ENCODE measurements around the gene ARL15.

The ARL15 gene

DNA sequence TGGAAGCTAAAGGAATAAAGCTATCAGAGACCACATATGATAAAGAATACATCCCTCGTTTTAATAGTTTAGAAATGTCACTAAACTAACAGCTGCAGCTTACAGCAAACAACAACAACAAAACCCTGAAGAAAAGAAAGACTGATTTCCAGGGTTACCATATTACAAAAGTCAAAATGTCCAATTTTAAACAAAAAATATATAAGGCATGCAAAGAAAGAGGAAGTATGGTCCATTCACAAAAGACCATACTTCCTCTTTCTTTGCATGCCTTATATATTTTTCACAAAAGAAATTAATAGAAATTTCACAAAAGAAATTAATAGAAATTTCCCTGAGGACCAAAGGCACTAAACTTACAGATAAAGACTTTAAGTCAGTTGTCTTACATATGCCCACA, 354.2 kb downstream of the ARL15 start:
- no peak overlapping the region for H3K27ac ChIP-seq
- H3K9me3 ChIP-seq (ENCODE audit: control insufficient read depth, low read length) = peaks cover 3% of the 10 kb centered on the region
- H3K27me3 ChIP-seq (ENCODE audit: control insufficient read depth, insufficient read depth, low read length) = no peaks in the 10 kb centered on the region
- no peak overlapping the region for H3K4me3 ChIP-seq (ENCODE audit: low read depth, low read length)
- H2AFZ ChIP-seq = no peak overlapping the region
- H3K9ac ChIP-seq = no peak overlapping the region
- TF ChIP-seq, protein P1, sequence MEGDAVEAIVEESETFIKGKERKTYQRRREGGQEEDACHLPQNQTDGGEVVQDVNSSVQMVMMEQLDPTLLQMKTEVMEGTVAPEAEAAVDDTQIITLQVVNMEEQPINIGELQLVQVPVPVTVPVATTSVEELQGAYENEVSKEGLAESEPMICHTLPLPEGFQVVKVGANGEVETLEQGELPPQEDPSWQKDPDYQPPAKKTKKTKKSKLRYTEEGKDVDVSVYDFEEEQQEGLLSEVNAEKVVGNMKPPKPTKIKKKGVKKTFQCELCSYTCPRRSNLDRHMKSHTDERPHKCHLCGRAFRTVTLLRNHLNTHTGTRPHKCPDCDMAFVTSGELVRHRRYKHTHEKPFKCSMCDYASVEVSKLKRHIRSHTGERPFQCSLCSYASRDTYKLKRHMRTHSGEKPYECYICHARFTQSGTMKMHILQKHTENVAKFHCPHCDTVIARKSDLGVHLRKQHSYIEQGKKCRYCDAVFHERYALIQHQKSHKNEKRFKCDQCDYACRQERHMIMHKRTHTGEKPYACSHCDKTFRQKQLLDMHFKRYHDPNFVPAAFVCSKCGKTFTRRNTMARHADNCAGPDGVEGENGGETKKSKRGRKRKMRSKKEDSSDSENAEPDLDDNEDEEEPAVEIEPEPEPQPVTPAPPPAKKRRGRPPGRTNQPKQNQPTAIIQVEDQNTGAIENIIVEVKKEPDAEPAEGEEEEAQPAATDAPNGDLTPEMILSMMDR (IDR thresholded peaks at IDR 0.05) = no peak
- H3K36me3 ChIP-seq (ENCODE audit: control insufficient read depth, insufficient read depth, low read length) = no peaks in the 10 kb centered on the region
- no peaks in the 10 kb centered on the region for H3K79me2 ChIP-seq
- no peak overlapping the region for H3K4me2 ChIP-seq (ENCODE audit: low read length)
- H3K4me1 ChIP-seq = no peaks in the 10 kb centered on the region

DNA sequence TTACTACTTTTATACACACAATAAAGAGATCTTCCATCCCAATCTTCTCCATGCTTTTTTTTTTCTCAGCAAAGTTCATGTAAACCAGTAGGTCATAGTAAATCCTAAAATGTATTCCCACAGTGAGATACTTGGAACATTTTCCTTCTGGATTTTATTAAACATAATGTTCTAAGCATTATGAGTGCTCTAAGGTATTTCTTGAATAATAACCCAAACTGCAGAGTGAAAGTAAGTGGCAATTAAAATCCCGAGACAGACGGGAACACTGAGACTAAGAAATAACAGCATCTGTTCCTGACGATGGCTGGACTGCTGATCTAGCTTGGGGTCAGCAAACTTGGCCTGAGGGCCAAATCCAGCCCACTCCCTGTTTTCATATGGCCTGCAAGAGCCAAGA, 359.8 kb downstream of the ARL15 start:
- H3K4me1 ChIP-seq = no peaks in the 10 kb centered on the region
- no peaks in the 10 kb centered on the region for H3K79me2 ChIP-seq
- H3K27ac ChIP-seq = no peak overlapping the region
- no peaks in the 10 kb centered on the region for H3K9me3 ChIP-seq (ENCODE audit: control insufficient read depth, low read length)
- H3K4me2 ChIP-seq (ENCODE audit: low read length) = no peak overlapping the region
- no peak overlapping the region for H3K9ac ChIP-seq
- no peak overlapping the region for H2AFZ ChIP-seq
- no peak overlapping the region for H3K4me3 ChIP-seq (ENCODE audit: low read depth, low read length)
- no peaks in the 10 kb centered on the region for H3K36me3 ChIP-seq (ENCODE audit: control insufficient read depth, insufficient read depth, low read length)
- no peaks in the 10 kb centered on the region for H3K27me3 ChIP-seq (ENCODE audit: control insufficient read depth, insufficient read depth, low read length)
- TF ChIP-seq, protein P1 (IDR thresholded peaks at IDR 0.05) = no peak

DNA sequence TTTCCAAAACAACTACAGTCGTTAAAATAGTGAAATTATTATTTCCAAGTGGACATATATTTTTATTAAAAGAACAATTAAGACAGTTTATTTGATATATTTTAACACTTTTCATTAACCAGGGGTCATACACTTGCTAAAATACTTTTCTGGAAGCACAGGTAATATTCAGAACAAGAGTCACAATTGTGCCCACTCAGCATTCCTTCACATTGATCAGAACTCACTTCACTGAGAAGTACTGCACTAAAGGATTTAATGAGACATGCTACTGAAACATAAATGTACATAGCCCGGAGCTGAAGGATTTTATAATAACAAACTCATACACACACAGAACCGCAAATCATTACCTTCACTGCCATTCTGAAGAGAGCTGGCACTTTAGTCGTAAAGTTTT, 361.8 kb downstream of the ARL15 start:
- Histone ChIP-seq H3K4me2 (ENCODE audit: low read length) (no peak overlapping the region), H3K27ac (no peak overlapping the region), H3K4me1 (no peaks in the 10 kb centered on the region), H3K9me3 (ENCODE audit: control insufficient read depth, low read length) (no peaks in the 10 kb centered on the region), H3K4me3 (ENCODE audit: low read depth, low read length) (no peak overlapping the region), H2AFZ (no peak overlapping the region), H3K36me3 (ENCODE audit: control insufficient read depth, insufficient read depth, low read length) (no peaks in the 10 kb centered on the region), H3K9ac (no peak overlapping the region), H3K27me3 (ENCODE audit: control insufficient read depth, insufficient read depth, low read length) (no peaks in the 10 kb centered on the region), H3K79me2 (no peaks in the 10 kb centered on the region)
- TF ChIP-seq, protein P1 (IDR thresholded peaks at IDR 0.05) = no peak

DNA sequence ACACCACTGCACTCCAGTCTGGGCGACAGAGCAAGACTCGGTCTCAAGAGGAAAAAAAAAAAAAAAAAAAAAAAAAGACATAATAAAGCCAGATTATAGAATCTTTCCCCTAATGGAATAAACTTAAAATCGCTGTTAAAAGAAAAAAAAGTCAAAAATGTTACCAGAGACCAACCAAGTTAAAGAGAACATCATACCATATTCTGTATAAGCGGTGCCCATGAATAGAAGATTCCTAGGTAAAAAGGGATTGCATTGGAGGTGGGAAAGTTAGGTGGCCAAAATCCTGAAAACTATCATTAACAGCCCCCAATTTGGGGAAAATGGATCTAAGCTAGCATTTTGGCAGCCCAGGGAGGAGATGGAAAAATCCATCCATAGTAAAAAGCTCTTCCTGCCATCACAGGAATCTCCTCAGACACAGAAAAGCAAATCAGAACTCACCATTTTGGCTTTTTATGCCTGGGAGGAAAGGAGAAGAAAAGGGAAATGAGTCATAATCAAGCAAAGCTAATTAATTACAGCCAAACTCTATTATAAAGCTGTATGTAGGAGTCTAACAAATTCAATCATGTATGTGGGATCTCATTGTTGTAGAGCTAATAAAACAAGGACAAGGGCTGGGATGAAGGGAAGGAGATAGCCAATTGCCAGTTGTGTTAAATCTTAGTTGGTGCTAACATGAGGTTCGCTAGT, 363.8 kb downstream of the ARL15 start:
- H2AFZ ChIP-seq = no peak overlapping the region
- H3K9ac ChIP-seq = no peak overlapping the region
- no peaks in the 10 kb centered on the region for H3K27me3 ChIP-seq (ENCODE audit: control insufficient read depth, insufficient read depth, low read length)
- no peaks in the 10 kb centered on the region for H3K4me1 ChIP-seq
- no peaks in the 10 kb centered on the region for H3K9me3 ChIP-seq (ENCODE audit: control insufficient read depth, low read length)
- no peaks in the 10 kb centered on the region for H3K79me2 ChIP-seq
- no peak overlapping the region for H3K27ac ChIP-seq
- no peak overlapping the region for H3K4me2 ChIP-seq (ENCODE audit: low read length)
- H3K4me3 ChIP-seq (ENCODE audit: low read depth, low read length) = no peak overlapping the region
- H3K36me3 ChIP-seq (ENCODE audit: control insufficient read depth, insufficient read depth, low read length) = no peaks in the 10 kb centered on the region
- TF ChIP-seq, protein P1 (IDR thresholded peaks at IDR 0.05) = no peak

DNA sequence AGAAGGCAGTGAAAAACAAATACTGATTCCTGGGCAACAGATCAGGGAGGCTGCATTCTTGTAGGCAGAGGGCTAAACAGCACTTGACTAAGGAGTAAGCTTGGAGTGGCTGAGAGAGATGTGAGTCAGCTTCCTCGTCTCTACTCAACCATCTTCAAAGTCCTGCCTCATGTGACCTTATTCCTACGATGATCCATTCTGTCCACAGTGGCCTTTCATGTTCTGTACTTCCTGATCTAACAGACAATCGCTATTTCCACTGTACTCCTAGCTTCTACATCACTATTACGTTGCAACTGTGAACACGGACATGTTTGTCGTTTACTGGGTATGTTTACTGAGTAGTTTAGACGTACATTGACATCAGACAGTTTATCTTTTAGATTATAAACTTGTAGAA, 365.4 kb downstream of the ARL15 start:
- no peak overlapping the region for H3K27ac ChIP-seq
- TF ChIP-seq, protein P1 (IDR thresholded peaks at IDR 0.05) = no peak
- no peak overlapping the region for H3K4me3 ChIP-seq (ENCODE audit: low read depth, low read length)
- H3K27me3 ChIP-seq (ENCODE audit: control insufficient read depth, insufficient read depth, low read length) = no peaks in the 10 kb centered on the region
- no peaks in the 10 kb centered on the region for H3K36me3 ChIP-seq (ENCODE audit: control insufficient read depth, insufficient read depth, low read length)
- H3K4me1 ChIP-seq = no peaks in the 10 kb centered on the region
- no peak overlapping the region for H3K9ac ChIP-seq
- H3K79me2 ChIP-seq = no peaks in the 10 kb centered on the region
- H3K9me3 ChIP-seq (ENCODE audit: control insufficient read depth, low read length) = no peaks in the 10 kb centered on the region
- H3K4me2 ChIP-seq (ENCODE audit: low read length) = no peak overlapping the region
- no peak overlapping the region for H2AFZ ChIP-seq

Data from parathyroid adenoma (tissue), 2 donors.